CD4-positive, alpha-beta T cell treated with Interleukin-21 for 1 hour (primary cell): ENCODE results near the gene HDHD5.
"Not testable (repeated sequence)": the region's sequence is repeated elsewhere in the genome, so short reads cannot be mapped to it uniquely, and the experiment has no call there.

Source experiments
- DNase-seq: peaks from one replicate; pipeline ENCODE4 v3.0.0-alpha.2; 2020

The HDHD5 gene

DNA sequence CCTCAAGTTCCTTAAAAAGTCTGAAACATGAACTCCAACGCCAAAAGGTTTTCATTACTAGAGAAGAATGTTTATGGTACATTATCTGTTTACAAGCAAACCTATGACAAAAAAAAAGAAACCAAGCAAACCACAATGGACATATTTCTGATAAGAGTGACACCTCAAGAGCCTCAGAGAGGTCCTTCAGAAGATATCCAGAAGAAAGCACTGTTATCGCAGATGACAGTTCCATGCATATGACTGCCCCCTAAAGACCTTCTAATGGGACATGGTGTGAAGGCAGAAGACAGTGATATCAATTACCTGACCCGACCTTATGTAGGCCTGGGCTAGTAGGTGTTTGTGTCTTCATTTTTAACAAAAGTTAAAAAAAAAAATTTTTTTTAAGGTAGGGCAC lies 3.1 kb downstream of the HDHD5 start:
- DNase-seq, result no peak

DNA sequence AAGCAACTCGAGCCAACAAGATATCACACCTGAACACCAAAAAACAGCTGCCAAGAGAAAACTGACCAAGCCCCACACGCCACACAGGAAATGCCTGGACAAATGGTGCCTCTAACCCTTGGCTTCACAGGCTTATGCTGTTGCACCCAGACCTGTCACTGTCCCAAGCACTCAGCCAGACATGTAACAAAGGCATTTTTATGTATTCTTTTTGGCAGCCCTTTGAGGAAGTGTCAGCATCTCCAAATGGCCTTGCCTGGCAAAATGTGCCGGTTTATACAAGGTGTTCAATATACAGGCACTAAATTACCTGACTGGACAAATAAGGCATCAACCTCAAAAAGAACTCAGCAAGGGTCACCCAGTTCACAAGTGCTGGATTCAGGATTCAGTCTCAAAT lies 6.1 kb downstream of the HDHD5 start:
- DNase-seq, result no peak

DNA sequence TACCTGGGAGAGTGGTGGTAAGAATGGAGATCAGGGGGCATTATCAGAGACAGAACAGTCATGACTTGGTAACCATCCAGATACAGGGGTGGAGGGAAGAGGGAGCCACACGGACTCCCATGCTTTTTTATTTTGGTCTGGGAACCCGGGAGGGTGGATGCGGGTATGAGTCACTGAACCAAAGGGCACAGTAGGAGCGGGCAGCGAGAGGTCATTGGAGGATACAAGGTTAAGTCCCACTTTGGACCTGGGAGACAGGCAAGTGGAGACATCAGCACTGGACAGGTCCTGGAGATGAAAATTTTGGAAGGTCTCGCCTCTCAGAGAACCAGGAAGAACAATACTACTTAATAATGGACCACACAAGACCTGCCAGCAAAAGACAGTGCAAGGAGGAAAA lies 6.7 kb downstream of the HDHD5 start:
- no peak for DNase-seq

- no peak for DNase-seq
These were observed 9.8 kb downstream of the HDHD5 start for GRCh38 chr22:17149076-17149815.

GRCh38 chr22:17147458-17147857 lies 11.6 kb downstream of the HDHD5 start:
- not testable (repeated sequence) for DNase-seq

DNA sequence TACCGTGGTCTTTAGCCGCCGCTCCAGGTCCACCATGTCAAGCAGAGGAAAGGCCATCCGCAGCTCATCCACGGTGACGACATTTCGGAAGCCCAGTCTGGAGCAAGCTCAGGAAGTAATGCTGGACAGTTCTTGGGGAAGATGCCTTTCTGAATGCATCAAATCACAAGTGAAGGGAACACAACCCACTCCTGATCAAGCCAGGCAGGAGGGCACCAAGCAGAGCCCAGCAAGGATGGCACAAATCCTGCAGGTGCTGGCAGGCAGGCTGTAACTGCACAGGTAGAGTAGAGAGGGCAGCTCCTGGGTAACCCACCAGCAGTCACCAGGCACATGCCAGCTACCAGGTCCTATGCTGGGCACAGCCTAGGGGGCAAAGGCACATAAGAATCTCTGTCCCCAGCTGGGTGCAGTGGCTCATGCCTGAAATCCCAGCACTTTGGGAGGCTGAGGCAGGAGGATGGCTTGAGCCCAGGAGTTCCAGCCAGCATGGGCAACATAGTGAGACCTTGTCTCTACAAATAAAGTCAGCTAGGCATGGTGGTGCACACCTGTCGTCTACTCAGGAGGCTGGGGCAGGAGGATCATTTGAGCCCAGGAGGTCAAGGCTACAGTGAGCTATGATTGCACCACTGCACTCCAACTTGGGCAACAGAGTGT lies 13.9 kb downstream of the HDHD5 start:
- DNase-seq, result no peak

DNA sequence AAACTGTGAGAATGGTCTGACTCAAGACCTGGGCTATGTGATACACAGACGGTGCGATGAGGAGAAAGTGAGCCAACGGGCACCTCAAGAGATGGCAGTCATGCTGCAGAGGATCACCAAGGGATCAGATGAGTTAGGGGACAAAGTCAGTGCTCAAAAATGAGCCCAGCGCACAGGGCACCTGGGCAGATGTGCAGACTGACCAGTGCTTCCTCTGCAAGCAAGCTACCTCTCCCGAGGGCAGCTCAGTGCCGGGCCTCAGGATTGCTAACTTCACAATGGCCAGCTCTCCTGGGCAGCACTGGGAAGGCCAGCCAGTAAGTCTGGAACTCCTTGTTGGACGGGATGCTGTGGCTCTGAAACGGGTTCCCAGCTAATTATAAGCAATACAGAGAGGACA lies 15.3 kb downstream of the HDHD5 start:
- DNase-seq, result no peak

DNA sequence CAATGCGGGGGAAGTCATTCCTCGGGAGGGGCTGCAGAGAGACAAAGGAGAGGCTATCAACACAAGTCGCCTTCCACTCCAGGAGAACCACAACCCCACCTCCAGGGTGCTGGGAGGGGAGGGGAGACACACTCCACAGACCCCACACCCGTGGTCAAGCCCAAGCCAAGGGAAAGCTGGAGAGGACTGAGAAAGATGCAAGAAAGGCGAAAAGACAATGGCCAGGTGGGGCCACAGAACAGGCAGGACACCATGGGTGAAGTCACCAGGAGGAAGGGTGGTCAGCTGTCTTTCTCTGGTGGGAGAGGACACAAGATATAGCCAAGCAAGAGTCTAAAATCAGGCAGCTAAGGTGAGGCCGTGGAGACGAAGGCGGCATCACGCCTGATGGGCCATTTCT lies 16.0 kb downstream of the HDHD5 start:
- DNase-seq, result no peak

DNA sequence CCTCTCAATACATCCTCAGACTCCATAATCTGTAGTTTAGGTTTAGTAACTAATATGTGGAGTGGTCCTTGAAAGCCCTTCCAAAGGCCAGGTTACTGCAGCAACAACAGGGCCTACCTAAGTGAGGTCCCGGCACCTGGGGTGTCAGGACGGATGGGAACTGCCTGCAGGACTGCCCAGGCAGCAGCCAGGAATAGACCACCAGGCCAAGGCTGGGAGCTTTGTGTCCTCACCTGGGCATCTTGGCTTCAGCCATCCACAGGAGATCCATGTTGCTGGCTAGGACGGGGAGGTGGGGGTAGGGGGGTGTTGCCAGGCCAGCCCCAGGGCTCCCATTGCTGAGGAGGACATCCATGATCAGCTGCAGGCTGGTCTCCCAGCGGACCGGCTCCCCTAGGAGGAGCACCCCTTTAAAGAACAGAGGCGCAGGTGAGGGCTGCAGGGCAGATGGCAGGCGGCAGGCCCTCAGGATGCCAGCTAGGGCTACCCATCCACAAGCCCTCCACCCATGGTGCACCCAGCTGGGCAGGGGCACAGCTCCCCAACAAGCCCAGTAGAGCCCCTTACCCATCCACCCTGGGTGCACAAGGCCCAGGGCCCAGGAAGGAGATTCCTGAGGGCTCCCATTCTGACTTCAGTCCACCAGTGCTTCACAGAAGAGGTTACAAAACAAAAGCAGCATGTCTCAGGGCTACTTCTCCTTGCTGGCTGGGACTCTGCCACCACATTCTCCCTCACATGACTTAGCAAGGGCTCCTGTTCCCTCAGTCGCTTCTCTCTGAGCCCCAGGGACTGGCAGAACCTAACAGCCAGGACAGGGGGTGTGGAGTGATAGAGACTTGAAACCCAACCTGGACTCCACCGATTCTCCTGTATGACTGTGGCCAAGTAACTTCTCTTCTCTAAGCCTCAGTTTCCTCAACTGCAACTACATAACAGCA lies 18.0 kb downstream of the HDHD5 start:
- no peak for DNase-seq

- DNase-seq, result no peak
These were observed 19.1 kb downstream of the HDHD5 start for GRCh38 chr22:17140022-17140421.

DNA sequence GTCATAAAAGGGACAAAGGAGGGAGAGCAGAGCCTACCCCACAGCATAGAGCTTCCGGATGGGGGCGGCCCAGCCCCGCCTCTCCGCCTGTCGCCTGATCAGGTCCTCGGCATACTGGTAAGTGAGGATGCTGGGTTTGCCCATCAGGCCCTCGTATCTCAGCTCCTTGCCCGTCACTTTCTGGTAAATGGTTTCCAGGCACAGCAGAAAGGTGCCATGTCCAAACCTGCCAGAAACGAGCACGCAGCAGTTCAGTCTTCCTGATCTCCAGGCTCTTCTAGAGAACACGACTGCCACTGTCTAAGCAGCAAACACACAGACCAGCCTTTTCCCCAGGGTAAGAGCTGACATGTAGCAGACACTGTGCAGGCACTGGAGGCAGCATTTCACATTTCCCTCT lies 20.6 kb downstream of the HDHD5 start:
- DNase-seq, result no peak

GRCh38 chr22:17137861-17138425 lies 21.1 kb downstream of the HDHD5 start:
- no peak for DNase-seq

DNA sequence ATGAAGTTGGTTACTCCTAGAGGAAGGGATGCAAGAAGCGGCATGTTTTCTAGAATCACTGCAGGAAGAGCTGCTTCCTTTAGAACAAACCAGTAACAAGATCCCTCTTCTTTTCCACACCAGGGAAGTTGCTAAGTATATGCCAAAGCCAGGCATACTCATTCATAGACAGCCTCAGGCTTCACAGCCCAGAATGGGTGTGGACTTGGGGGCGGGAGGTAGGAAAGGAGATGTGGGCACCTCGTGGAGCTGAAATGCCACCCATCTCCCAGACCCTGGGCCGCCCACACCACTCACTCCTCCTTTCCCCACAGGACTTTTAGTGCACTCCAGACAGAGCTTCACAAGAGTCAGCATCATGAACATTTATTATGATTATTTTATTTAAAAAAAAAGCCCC lies 21.9 kb downstream of the HDHD5 start:
- no peak for DNase-seq

- DNase-seq, result no peak
These were observed 23.8 kb downstream of the HDHD5 start for GRCh38 chr22:17135153-17135760.

DNA sequence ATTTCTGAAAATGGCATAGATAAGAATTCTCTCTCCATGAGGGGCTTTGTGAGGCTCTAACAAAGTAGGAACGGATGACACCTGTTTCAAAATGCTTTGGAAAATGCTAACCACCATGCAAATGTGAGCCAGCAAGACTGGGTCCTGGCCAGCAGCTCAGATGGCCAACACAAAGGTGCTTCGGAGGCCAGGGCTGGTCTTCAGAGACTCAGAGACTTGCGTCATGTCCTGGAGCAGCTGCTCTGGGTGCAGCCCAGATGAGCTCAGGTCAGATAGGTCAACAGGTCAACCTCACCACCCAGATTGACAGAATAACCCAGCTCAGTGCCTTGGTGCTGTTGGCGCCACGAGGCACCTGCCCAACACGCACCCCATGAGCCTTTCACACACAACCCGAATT lies 25.9 kb downstream of the HDHD5 start:
- no peak for DNase-seq

- DNase-seq, result no peak
These were observed 27.0 kb downstream of the HDHD5 start for GRCh38 chr22:17132112-17132511.

DNA sequence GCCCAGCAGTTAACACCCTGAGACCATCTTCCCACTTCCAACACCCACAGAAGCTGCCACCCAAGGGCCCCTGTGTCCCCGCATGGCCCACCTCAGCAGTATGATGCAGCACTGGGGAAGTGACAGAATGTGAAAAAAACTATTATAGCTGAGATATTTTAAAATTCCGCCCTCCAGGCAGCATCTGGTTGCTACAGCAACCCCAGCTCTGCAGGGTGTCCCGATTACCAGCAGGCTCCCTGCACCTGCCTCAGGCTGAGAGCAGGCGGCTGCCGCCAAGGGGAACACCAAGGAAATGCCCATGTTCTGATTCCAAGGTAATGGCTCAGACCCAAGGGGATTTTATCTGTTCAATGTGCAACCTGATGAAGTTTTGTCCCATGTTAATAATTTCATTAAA lies 27.4 kb downstream of the HDHD5 start:
- no peak for DNase-seq

DNA sequence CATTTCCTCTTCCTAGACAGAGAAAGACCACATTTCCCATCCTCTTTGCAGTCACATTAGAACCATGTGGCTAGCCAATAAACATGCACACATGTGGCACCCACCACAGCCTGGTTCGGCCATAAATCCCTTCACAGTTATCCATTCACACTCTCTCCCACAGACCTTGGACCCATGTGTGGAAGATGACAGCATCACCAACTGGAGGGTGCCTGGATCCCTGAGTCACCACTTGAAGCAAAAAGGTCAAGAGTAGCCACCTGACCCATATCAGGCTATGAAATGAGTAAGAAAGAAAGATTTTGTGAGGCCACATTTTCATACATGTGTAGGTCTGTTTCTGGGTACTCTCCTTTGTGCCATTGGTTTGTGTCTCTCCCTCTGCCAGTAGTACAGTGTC lies 28.9 kb downstream of the HDHD5 start:
- DNase-seq, result no peak

DNA sequence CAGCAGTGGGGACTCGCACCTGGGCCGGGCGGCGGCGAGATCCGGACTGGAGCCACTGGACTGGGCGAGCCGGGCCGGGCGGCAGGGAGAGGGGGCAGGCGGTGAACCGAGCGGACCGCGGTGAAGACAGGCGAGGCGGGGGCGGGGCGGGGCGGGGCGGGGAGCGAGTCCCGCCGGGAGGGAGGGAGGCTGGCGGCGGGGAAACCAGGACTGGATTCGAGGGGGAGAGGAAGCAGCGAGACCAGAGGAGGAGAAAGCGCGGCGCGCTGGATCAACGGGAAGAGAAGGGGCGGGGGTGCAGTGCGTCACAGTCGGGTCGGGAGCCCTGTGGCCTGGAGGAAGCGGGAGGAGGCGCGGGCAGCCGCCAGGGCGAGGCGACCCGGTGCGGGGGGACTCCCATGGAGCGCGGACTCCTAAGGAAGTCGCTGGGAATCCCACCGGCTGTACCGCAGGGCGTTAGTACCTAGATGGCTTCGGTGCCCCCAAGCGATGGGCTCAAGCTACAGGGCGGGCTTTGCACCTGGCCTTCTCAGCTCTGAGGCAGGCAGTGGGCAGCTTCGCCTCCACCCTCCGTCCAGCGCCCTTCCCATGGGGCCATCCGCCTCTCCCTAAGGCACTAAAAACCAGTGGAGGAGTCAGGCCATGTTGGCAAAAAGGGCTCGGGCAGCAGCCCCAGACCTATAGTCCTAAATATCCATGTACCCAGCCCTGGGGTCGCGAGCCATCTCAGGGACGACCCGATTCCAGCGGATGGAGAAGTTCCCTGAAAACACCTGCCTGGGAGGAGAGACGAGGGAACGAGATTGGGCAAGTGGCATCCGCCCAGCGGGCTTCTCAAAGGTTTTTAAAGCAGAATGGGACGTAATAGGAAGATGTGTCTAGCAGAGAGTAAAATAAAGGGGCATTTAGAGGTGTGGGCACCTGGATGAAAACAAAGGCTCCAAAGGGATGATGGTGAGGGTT lies 37.6 kb downstream of the HDHD5 start, which contains the start of gene TMEM121B:
Gene TMEM121B, minus strand, starts transcription at position 128 of the 963 bp plus-strand sequence. CDS start 233 bp downstream, outside the sequence.
- DNase-seq, result no peak

- no peak for DNase-seq
These were observed 38.3 kb downstream of the HDHD5 start for GRCh38 chr22:17120711-17121232.

DNA sequence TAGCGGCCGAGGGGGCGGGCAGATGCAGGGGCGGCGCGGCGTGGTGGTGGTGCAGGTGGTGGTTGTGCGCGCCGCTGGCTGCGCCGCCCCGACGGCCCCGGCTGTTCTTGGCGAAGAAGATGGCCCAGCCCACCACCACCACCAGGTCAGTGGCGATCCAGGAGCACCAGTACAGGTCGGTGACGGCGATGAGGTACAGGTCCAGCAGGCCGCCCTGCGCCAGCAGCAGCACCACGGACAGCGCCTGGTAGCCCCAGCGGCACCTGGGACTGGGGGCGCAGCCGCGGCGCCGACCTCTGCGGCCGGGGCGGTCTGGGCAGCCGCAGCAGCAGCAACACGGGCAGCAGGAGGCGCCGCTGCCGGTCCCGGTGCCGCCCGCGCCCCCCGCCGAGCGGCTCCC lies 38.8 kb downstream of the HDHD5 start:
- DNase-seq, result peak; percentile 64
